ENCODE results near the gene GABRD.

Gene GABRD

DNA sequence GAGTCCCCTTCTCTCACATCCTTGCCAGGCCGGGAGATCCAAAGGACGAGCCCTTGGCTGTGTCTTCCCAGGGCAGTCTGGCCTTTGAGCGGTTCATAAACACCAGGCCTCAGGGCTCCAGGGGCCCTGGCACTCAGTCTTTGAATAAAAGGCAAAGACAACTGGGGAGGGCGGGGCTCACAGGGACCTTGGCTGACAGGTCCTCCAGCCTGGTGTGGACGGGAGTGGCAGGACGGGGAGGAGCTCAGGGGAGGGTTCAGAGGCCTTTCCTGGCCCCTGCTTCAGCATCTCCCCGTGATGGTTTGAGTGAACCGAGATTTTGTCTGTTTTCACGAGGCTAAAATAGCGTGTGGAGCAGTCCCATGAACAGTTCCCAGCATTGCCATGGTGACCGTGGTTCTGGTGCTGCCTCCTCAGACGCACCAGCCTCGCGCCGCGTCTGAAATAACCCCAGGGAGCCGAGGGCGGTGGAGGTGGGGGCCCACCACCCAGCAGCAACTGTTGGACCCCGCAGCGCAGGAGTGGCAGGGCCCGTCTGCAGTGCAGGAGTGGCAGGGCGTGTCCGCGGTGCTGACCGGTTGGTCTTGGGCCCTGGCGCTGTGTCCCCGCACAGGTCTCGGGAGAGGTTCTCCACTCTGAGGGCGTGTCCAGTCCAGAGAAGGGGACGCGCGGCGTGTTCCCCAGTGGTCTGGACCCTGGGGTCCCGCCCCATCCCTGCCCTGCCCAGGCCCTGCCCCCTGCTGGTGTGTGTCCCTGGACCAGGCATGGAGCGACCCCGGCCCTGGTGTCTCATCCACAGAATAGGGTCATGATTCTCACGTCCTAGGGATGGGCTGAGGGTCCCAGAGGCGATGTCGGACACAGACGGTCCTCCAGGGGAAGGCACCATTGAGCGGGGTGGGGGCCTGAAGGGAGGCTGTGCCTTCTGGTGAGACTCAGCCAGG lies 24.0 kb downstream of the GABRD start:
- DNase-seq: no peak

DNA sequence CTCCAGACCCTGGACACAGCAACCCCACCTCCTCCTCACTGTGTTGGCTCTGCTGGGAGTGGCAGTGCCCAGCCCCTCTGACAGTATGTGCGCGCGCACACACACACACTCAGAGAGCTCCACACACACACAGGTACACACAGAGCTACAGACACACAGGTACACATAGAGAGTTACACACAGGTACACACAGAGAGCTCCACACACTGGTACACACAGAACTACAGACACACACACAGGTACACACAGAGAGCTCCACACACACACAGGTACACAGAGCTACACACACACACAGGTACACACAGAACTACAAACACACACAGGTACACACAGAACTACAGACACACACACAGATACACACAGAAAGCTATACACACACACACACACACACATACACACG lies 24.7 kb downstream of the GABRD start:
- no peak for DNase-seq

DNA sequence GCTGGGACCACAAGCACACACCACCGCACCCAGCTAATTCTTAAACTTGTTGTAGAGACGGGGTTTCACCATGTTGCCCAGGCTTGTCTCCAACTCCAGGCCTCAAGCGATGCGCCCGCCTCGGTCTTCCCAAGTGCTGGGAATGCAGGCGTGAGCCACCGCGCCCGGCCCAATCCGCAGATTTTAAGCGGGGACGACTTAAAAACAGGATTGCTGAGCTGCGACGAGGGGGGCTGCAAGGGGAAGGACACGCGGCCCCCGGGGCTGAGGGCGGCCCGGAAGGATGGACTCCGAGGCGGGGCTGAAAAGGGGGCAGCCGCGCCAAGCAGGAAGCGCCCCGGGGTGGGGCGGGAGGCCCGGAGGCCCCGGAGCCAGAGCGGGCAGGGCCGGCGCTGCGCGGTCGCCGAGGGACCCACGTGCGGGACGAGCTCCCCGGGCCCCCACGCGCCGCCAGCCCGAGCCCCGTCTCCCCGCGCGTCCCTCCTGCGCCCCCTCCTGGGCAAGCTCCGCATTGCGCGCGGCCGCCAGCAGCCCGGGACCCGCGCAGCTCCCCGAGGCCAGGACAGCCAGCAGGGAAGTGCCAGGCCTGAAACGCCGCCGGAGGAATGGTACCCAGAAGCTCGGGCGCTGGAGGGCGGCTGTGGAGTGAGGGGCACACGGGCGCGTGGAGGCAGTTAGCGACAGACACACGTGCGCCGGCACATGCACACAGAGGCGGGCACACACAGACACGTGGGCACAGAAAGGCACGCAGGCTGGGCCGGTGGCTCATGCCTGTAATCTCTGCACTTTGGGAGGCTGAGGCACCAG lies 25.6 kb downstream of the GABRD start:
- DNase-seq: peak; percentile 73 to 82

GRCh38 chr1:2045468-2046173 lies 26.5 kb downstream of the GABRD start:
- DNase-seq: no peak

DNA sequence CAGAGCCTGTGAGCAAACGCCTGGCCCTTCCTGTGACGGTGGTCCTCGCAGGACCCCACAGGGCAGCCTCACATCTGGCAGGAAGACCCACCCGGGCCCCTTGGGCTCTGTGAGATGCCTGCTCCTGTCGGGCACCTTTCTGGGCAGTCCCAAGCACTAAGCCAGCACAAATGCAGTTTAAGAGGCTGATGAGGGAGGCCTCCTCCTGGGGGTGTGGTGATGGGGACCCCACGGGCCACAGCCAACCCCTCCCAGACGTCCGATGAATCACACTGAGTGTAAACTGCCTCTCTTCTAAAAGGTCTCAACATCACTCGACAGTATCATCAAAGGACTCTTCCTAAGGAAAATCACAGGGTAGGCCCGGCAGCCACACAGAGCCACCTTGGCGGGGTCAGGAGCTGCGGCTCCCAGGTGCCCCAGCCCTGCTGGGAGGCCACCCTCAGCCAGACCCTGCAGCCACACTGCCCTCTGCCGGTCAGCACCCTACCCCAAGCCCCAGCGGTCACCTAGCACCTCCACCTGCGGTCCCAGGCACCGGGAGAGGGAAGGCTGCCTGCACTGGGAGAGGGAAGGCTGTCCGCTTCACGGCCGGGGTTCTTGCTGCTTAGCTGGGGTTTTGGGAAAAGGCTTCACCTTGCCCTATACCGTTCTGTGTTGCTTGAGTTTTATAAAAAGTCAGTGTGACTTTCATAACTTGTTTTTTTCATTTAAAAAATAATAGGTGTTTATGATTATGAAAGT lies 27.2 kb downstream of the GABRD start:
- DNase-seq: peak; percentile 66 to 69

DNA sequence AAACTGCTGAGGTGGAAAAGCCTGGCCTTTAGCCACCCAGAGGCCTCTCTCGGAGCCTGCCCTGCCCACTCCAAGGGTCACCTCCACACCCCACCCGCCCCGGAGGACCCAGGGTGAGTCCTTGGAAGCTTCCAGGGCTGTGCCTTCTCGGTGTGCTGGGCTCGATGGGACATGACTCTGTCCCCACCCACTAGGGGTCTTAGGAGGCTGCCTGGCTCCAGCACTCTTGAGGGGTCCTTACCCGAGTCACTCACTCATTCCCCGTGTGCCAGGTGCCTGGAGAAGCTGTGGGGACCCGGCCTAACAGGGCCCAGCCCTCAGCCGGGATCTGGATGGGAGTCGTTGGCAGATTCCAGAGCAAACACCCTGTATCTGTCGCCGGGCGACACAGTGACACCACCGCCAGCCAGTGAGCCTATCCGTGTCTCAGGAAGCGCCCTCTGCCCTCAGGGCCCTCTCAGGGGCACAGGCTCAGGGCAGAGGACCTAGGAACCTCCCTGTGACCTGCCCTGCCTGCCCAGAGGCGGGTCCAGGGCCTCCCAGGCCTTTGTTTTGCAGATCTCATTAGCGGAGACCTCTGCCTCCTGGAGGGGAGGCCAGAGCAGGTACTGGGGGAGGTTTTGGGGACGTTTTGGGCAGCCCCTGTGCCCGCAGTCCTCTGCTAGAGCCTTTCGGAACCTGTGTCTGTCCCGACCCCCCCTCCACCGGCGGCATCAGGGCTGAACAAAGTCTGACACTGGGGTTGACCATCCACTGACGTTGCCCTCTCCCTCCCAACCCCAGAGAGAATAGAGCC lies 28.0 kb downstream of the GABRD start:
- DNase-seq: no peak

DNA sequence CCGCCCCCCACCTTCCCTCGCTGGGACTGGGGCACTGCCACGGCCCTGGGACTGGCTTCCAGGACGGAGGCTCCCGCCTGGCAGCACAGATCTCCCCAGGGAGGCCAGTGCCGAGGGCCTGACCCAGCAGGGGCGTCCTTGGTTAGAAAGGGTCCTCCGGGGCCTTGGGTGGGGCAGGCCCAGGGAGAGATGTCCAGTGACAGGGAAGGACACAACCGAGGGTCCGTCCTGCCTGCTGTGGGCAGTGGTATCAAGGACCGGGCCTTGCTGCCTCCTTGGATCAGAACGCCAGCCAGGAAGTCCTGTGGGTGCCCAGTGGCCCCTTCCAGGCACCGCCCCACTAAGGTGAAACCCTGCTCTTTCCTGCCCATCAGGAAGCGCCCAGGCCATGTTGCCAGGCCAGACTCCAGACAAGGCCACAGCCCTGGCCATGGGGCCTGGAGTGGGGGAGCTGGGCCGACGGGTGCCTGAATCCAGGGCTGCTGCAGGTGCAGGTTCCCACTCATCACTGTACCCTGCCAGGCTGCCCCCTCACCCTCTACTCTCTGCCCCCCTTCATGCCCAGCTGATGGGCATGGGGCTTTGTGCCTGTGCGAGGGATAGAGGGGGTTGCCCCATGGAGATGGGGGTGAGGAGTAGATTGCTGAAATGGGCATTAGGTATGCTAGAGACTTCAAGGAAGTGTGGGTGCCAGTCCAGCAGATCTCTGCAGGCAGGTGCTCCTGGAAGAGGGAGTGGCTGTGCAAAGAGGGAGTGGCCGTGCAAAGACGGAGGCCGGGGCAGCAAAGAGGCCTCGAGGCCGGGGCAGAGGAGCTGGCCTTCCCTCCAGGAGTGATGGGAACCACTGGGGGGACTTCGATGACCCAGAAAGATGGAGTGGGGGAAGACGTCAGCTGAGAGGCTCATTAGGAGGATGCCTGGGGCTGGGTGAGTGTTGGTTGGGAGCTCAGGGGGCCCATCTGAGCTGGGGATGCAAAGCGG lies 28.9 kb downstream of the GABRD start:
- DNase-seq: no peak

DNA sequence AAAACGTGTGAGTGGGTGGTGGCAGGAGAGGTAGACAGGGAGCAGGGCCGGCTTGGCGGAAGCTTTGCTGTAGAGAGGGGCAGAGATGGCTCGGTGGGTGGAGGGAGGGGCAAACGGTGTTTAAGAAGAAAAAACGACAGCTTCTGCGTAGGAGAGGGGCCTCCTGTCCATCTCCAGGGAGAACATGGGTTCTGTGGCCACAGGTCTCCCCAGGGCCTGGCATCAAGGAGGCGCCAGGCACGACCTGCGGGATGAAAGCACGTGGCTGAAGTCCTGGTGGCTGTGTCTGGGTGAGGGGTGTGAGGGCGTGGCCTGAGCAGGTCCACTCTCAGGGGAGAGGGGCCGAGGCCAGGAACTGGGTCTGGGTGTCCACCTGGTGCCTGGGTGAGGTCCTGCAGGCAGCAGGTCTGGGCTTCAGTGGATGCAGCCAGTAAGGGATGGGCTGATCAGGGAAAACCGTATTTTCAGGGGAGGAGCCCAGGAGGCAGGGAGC lies 30.1 kb downstream of the GABRD start:
- DNase-seq: peak in 1 of 2 experiments; percentile 25

DNA sequence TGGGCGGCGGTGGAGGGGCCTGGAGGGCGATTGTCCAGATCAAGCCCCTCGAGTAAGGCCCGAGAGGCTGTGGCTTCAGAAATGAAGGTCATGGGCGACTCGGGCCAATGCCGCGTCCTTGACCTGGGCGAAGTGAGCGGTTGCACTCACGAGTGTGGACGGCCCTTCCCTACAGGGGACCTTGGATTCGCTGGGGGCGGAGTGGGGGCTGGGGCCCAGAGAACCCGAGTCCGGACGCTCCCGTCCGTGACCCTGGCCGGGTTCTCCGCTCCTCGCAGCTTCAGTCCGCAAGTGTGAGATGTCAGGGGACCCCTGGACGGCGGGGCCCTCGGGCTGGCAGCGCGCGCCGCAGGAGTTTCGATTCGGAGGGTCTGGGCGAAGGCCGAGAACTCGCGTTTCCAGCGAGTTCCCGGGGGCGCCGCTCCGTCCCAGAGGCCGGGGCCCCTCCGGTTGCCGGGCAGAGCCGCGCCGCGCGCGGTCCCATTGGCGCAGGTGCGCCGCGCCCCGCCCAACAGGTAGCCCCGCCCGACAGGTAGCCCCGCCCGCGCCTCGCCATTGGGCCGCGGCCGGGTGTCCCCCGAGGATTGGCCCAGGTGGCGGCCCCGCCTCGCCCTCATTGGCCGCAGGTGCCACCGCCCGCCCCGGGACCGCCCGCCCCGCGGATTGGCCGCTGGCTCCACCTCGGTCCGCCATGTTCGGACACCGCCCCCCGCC lies 30.7 kb downstream of the GABRD start, which contains the start of gene PRKCZ:
PRKCZ (plus strand) TSS at position 694 of the 714 bp plus-strand sequence. CDS start 220 bp downstream, outside the sequence.
- DNase-seq: peak; percentile 91 to 93

DNA sequence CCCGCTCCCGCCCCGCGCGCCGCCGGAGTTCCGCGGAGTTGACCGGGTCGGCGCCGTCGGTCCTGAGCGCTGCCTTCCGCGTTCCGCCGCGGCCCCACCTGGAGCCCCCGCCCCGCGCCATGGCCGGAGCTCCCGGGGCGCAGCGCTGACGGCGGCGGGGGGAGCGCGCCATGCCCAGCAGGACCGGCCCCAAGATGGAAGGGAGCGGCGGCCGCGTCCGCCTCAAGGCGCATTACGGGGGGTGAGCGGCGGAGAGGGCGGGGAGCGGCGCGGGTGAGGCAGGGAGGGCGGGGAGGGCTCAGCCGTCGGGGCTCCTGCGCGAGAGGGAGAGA lies 31.3 kb downstream of the GABRD start:
- DNase-seq: peak in 1 of 2 experiments; percentile 28

DNA sequence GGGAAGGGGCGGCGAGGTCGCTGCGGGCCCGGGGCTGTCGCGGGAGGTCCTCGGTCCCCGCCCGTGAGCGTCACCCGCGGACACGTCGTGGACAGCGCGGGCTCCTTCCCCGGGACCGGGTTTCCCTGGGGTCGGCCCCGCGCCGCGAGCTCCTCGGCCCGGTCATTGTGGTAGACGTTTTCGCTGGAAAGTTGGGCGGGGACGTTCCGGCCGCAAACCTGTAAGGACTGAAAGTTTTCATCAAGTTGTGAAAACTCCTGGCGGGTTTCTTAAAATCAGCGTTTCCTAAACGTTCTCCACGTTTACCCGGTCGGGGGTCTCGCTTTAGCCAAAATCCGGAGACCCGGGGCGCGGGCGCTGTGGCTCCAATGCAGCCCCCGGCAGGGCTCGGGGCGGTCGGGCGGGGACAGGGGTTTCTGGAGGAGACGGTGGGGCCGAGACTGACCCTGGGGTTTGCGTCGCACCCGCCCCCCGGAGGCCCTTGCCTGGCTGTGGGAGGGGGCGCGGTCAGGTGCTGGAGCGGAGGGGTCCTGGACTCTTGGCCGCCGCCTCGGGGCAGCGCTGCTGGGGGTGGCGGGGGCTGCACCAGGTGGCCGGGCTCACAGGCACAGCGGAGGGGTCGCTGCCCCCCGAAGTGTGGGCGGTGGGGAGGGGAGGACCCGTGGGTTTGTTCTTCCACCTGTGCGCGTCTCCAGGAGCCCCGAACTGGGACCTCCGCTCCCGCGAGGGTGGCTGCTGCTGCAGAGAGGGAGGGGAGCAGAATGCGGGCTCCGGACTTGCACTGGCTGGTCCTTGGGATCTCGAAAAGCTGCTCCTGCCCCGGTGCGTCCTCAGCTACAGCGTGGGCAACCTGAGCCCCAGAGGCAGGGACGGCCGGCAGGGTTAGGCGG lies 31.9 kb downstream of the GABRD start:
- DNase-seq: peak; percentile 33 to 37

DNA sequence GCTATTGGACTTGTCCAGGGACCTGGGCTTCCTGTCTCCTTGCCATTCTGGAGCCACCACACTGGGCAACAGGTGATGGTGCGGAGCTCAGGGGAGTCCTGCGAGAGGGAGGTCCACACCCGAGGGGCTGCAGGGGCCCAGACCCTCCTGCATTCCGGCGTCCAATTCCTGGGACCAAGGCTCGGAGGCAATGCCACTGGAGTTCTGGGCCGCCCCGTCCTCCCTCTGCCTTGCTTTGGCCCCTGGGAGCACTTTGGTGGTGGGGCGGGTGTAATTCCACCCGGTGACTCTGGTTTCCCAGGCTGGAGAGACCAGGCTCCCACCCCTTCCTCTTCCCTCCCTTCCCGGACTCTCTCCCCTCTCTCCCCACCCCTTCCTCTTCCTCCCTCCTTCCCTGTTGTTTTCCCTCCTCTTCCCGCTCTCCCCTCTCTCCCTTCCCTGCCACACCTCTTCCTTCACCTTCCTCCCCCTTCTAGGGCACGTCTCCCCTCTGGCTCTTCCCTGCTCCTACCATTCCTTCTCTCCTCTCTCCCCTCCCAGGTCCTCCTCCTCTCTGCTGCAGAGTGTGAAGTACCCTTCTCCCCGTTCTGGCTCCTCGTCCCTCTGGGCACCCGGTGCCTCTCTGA lies 33.0 kb downstream of the GABRD start:
- DNase-seq: no peak

GRCh38 chr1:2052756-2053155 lies 33.6 kb downstream of the GABRD start:
- no peak for DNase-seq

GRCh38 chr1:2053217-2053616 lies 34.1 kb downstream of the GABRD start:
- DNase-seq: no peak

GRCh38 chr1:2053784-2054376 lies 34.7 kb downstream of the GABRD start:
- DNase-seq: no peak

DNA sequence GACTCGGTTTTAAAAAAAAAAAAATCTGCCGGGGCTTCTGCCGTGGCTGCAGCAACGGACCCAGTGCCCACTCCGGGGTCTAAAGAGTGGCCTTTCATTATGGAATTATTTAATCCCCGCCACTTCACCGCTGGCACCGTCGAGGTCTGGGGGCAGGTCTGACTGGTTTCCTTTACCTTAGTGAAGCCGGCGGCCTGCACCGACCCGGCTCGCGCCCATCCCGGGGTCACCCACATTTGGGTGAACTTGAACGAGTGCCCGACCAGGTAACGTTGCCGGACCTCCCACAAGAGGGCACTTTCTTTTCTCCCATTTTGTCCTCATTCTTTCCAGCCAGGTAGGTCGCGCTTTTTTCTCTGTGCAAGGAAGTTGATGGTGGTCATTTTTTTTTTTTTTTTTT lies 35.4 kb downstream of the GABRD start:
- no peak for DNase-seq

GRCh38 chr1:2055911-2056575 lies 36.9 kb downstream of the GABRD start:
- no peak for DNase-seq

All from activated CD4-positive, alpha-beta T cell treated with anti-CD3 and anti-CD28 coated beads, Interleukin-2, amount 50 U/mL, for 48 hours (primary cell).